NCI-H2171 treated with DMSO at 0.1 percent for 48 hours (cell line): ENCODE results near the gene RNF212B.
A peak's percentile ranks its signal among the peaks of the same experiment; 100 is the strongest.
"Not testable (repeated sequence)": the region's sequence is repeated elsewhere in the genome, so short reads cannot be mapped to it uniquely, and the experiment has no call there.

ENCODE experiments used
- DNase-seq: peaks from one replicate; lab custom pipeline; 2025; lab: John Stamatoyannopoulos, UW

RNF212B gene

DNA sequence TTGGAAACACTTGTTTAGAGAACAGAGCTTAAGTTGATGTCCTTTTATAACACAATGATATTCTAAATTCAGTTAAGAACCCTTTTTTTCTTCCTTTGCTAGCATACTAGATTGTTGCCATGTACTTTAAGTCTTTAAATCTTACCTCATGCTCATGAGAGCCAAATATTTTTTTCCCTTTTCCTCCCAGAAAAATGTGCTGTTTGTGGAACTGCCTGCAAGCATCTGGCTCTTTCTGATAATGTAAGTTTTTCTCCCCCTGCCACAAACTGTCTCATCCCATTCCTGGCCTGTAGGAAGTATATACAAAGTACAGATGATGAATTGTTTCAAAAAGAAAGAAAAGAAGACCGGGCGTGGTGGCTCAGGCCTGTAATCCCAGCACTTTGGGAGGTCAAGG lies 5.3 kb downstream of the RNF212B start:
- no peak for DNase-seq

DNA sequence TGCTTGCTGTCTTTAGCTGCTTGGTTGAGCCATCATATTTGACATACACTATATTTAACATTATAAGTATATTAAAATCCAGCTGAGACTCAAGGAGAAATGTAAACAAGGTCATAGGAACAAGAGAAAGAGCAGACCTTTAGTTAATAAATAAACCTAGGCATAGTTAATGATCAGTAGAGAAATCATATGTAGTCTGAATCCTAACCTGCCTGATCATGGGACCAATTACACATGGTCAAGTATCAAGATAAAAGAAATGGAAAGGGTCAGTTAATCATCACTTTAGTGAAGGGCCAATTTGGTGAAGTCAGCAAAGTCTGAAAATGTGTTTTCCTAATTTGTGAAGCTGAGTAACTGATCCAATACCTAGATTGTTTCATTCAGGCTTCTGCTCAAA lies 7.5 kb downstream of the RNF212B start:
- DNase-seq, result no peak

DNA sequence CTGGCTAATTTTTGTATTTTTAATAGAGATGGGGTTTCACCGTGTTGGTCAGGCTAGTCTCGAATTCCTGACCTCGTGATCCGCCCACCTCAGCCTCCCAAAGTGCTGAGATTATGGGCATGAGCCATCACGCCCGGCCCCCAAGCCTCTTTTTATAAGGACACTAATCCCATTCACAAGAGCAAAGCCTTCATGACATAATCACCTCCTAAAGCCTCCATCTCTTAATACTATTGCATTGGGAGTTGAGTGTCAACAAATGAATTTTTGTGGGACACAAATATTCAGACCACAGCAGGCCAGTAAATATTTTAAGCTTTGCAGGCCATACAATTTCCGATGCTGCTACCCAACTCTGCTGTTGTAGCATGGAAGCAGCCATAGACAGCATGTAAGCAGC lies 10.9 kb downstream of the RNF212B start:
- no peak for DNase-seq

DNA sequence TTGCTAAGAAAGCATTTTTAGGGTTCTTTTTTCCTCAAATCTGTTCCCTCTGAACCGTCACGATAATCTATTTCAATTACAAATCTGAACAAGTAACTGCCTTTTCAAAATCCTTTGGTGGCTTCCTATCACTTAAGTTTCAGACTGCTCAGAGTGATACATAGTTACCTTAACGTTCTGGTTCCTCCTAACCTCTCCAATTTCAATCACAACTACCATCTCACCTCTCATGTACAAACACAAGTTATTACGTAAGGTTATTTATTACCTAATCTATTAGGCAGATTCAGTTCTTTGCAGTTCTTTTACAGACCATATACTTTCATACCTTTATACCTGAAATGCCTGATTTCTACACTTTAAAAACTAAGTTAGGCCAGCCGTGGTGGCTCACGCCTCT lies 12.1 kb downstream of the RNF212B start:
- DNase-seq, result no peak

DNA sequence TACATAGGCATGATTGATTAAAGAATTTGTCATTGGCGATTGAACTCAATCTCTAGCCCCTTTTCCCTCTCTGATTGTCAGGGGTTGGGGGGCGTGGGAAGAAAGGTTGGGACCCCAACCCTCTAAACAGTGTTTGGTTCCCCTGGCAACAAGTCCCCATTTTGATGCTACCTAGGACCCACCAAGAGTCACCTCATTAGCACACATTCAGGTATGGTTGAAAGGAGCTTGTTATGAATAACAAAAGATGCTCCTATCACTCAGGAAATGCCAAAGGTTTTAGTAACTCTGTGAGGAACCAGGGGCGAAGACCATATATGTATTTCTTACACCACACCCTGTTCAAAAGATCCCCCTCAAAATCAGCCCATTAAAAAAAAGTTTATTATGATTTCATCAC lies 14.3 kb downstream of the RNF212B start:
- no peak for DNase-seq

DNA sequence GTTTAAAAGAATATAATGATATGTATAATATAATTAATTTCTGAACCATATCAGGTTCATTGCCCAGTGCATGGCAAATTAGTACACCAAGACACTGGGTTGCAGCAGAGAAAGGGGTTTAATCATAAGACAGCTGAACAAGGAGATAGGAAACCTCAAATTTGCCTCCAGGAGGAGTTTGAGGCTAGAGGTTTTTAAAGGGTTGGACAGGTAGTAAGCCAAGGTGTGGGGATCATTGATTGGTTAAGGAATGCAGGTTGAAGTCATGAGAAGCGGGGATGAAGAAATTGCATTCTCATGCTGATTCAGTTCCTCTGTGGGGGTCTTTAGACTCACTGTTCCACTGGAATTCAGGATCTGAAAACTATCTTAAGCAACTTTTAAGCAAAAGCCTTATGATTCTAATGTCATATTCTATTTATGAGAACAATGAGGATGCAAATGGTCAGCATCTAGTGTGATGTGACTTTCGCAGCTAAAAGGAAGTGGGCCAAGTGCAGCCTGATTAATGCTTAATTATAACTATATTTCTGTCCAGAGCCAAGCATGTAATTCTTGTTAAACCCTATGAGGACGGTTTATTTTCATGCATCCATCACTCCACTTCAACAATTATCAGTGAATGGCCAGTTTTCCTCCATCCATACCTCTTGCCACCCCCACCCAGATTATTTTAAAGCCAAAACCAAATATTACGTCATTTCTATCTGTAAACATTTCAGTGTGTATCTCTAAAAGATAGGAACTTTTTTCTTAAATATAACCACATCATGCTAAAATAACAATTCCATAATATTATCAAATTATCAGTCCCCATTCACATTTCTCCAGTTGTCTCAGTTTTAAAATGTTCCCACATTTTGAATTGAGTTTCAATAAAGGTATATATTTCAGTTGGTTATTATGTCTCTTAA lies 14.9 kb downstream of the RNF212B start:
- DNase-seq, result no peak

GRCh38 chr14:23258256-23258655 lies 20.5 kb downstream of the RNF212B start:
- DNase-seq, result no peak

DNA sequence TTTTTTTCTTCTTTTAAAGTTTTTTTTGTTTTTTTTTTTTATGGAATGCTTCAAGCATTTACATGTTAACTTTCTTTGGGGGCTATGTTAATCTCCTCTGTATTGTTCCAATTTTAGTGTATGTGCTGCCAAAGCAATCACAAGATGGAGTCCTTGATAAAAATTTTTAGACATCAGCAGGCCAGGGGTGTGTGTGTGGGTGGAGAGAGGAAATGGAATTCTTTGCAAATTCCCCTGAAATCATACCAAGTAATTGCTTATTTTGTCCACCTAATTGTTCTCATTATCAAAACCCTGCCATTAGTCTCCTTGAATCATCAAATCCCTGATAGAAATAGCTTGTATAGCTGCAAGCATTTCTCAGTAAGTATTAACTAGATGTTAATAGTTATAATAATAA lies 21.7 kb downstream of the RNF212B start:
- no peak for DNase-seq

GRCh38 chr14:23260849-23261248 lies 23.1 kb downstream of the RNF212B start:
- DNase-seq, result not testable (repeated sequence)

DNA sequence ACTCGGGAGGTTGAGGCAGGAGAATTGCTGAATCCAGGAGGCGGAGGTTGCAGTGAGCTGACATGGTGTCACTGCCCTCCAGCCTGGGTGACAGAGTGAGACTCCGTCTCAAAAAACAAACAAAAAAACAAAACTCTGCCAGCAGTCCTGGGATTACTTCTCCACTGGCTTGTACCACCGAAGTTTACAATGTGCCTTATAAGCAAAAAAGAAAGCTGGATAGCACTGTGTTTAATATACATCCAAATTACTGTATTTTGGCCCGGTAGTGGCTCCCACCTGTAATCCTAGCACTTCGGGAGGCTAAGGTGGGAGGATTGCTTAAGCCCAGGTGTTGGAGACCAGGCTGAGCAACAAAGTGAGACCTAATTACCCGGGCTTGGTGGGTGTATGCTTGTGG lies 31.5 kb downstream of the RNF212B start:
- DNase-seq, result no peak

GRCh38 chr14:23275412-23275811 lies 37.7 kb downstream of the RNF212B start:
- no peak for DNase-seq

GRCh38 chr14:23277189-23277588 lies 39.5 kb downstream of the RNF212B start:
- no peak for DNase-seq

DNA sequence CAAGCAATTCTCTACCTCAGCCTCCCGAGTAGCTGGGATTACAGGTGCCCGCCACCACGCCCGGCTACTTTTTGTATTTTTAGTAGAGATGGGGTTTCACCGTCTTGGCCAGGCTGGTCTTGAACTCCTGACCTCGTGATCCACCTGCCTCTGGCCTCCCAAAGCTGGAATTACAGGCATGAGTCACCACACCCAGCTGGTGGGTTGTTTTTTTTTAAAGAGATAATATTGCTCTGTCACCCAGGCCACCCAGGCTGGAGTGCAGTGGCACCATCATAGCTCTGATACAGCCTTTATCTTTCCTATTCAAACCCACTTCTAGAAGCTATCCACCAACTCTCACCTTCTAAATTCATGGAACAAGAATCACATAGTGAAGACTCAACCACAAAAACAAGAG lies 40.2 kb downstream of the RNF212B start:
- DNase-seq, result not testable (repeated sequence)

DNA sequence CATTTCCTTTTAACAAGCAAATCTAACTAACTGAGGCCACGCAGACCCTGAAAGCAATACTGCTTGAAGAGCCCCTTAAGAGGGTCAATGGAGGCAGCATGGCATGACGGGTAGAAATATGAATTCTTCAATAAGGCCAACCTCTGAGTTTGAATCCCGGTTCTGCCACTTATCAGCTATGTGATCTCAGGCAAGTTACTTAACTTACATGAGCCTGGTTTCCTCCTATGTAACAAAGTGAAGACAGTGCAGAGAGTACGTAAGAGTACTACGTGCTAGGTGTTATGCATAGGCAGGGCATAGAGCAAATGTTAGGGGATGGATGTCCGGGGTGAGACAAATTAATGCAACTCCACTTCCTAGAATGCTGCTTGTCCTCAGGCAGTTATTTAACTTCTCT lies 43.5 kb downstream of the RNF212B start:
- no peak for DNase-seq

GRCh38 chr14:23284654-23285529 lies 47.2 kb downstream of the RNF212B start:
- DNase-seq, result peak; percentile 19

- no peak for DNase-seq
These were observed 47.8 kb downstream of the RNF212B start for GRCh38 chr14:23285530-23286019.

DNA sequence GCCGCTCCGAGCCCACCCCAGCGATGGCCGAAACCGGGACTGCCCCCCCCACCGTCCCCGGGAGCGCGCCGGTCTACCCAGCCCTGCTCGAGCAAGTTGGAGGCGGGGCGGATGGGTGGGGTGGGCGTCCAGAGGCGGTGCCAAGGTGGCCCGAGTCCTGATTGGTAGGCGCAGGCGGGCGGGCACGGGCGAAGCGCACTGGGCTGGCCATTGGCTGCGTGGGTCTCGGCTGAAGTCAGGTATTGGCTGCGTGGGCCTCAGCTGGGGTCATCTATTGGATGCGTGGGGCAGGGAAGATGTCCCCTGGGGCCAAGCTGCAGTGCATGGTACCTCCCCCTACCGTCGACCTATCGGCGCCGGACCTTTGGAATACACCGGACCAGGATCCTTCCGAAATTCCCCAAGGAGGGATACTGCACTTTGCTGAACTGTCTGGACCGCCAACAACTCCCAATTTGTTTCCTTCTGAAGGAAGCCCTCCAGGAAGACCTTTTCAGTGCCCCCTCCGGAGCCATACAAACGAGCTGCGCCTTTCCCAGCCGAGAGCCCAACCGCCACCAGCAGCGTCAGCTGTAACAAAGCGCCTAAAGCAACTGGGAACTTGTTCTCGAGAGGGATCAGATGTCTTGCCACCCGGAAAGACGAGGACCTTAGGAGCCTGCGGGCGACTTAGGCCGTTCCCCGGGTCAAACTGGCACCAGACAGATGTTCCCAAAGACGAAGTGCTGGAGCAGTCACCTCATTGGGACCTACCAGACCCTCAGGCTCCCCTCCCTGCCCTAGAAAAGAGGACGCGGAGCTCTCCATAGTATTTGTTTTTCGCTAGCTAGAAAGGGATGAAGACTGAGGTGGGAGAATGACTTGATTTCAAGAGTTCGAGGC lies 48.5 kb downstream of the RNF212B start, which contains the start of gene HOMEZ:
TSS of gene HOMEZ (minus strand) at position 113 of the 882 bp plus-strand sequence. CDS start 180 bp downstream, outside the sequence.
- peak; percentile 99 for DNase-seq

DNA sequence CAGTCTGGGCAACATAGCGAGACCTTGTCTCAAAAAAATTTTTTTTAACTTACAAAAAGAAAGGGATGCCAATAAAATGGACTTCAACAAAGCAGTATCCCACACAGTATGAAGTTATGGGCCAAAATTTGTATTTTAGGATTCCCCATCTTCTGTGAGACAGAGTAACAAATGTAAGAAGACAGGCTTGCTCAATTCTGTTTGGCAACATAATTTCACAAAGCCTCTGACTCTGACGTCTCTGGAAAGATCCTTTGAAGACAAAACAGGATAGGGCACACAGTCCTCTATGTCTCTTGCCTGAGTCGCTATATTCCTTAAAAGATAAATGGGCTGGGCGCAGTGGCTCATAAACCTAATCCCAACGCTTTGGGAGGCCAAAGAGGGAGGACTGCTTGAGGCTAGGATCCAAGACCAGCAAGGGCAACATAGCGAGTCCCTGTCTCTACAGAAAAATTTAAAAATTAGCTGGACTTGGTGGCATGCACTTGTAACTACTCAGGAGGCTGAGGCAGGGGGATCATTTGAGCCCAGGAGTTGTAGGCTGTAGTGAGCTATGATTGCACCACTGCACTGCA lies 49.3 kb downstream of the RNF212B start:
- no peak for DNase-seq

DNA sequence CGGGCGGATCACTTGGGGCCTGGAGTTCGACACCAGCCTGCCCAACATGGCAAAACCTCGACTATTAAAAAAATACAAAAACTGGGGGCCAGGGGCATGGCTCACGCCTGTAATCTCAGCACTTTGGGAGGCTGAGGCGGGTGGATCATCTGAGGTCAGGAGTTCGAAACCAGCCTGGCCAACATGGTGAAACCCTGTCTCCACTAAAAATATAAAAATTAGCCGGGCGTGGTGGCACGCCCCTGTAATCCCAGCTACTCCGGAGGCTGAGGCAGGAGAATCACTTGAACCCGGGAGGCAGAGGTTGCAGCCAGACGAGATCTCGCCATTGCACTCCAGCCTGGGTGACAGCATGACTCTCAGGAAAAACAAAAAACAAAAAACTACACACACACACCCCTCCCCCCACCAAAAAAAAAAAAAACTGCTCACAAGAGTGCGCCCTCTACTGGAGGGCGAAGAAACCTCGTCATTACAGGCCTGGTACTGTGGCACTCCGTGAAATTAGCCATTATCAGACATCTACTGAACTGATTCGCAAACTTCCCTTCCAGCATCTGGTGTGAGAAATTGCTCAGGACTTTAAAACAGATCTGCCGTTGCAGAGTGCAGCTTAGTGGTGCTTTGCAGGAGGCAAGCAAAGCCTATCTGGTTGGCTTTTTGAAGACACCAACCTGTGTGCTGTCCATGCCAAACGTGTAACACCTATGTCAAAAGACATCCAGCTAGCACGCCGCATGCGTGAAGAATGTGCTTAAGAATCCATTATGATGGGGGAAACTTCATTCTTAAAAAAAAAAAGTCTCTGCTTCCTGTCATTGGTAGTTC lies 57.2 kb downstream of the RNF212B start:
- peak; percentile 68 for DNase-seq

DNA sequence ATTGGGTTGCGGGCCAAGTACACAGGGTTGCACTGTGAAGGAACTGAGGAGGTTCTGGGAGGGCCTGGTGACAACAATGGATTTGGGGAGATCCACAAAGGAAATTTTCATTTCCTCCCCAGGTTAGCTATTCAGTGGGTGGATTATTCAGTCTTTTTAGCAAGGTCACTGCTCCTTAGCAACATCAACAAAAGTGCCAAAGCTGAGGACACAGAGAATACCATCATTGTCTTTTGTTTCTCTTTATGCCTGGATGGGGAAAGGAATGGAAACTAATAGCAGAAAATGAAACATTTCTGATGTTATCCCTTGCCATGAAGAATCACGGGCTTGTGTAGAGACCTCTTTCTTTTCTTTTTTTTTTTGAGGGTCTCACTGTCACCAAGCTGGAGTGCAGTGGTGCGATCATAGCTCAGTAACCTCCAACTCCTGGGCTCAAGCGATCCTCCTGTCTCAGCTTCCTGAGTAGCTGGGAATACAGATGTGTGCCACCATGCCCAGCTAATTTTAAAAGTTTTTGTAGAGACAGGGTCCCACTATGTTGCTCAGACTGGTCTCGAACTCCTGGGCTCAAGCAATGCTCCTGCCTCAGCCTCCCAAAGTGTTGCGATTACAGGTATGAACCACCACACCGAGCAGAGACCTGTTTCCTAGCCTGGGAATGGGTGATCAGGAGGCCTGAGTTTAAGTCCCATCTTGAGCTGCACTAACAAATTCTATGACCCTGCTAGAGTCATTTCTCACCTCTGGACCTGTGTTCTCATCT lies 58.5 kb downstream of the RNF212B start:
- no peak for DNase-seq
